Measurements from ENCODE around the gene LRWD1. TPM values are rescaled to one million over a fixed set of nuclear protein-coding genes. Genes with fewer than 3 reads are reported as not detected.

The LRWD1 gene
- total RNA-seq, 2 donors from 2014 or later = 30.9 to 43.5 TPM

DNA sequence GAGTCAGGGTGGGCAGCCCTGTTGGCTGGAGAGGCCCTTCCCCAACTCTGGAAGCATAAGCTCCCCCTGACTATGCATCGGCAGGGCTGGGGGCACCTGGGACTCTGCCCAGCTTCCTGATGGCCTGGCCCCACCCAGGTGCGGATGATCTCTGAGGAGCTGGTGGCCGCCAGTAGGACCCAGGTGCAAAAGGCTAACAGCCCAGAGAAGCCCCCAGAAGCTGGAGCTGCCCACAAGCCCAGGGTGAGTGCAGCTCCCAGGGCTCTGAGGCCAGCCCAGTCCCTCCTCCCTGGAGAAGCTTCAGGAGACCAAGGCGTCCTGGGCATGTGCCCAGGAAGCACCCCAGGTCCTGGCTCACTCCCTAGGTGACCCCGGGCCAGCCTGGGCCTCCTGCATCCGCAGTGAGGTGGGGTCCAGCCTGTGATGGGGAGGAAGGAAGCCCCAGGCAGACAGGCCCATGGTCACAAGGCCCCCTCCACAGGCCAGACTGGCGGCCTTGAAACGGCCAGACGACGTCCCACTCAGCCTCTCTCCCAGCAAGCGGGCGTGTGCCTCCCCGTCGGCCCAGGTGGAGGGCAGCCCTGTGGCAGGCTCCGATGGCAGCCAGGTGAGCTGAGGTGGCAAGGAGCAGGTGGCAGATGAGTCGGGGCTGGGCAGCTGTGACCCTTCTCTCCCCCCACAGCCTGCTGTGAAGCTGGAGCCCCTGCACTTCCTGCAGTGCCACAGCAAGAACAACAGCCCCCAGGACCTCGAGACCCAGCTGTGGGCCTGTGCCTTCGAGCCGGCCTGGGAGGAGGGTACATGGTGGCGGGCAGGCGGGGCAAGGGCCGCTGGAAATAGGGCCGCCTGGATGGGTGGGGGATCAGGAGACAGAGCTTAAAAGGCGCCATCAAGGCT is 3.0 kb downstream of the LRWD1 start:
- H3K4me1 ChIP-seq (ENCODE audit: control insufficient read depth, insufficient read depth, low read length) = no peaks in the 10 kb centered on the region
- H3K9ac ChIP-seq (ENCODE audit: extremely low read depth, low read length, poor library complexity, severe bottlenecking) = no peak overlapping the region
- H3K27ac ChIP-seq (ENCODE audit: low read depth, low read length) = no peak overlapping the region
- Mint-ChIP-seq H3K9me3 (no peaks in the 10 kb centered on the region), H3K36me3 (ENCODE audit: low read depth) (peaks cover 19% of the 10 kb centered on the region), H3K4me3 (no peak overlapping the region), H3K27me3 (ENCODE audit: insufficient read depth) (no peaks in the 10 kb centered on the region), H3K27ac (no peak overlapping the region), H3K4me1 (peaks cover 7% of the 10 kb centered on the region)
- no peak overlapping the region for H3K4me3 ChIP-seq (ENCODE audit: low read length)
- no peak for TF ChIP-seq CTCF (conservative IDR thresholded peaks at IDR 0.05)
- DNase-seq = peak; percentile 40
- no peaks in the 10 kb centered on the region for H3K9me3 ChIP-seq (ENCODE audit: control insufficient read depth, low read length)
- H3K36me3 ChIP-seq (ENCODE audit: control insufficient read depth, insufficient read depth, low read length) = peaks cover 12% of the 10 kb centered on the region
- 92 to 96% methylated on average over 12 to 24 of the region's 24 CpGs for WGBS, 2 experiments (ENCODE audit: insufficient coverage in 1 of 2, insufficient read length in 1 of 2)
- no peaks in the 10 kb centered on the region for H3K27me3 ChIP-seq (ENCODE audit: control insufficient read depth, insufficient read depth, low read length, poor library complexity, severe bottlenecking)

- Histone ChIP-seq H3K4me1 (ENCODE audit: control insufficient read depth, insufficient read depth, low read length) (no peaks in the 10 kb centered on the region), H3K4me3 (ENCODE audit: low read length) (no peak overlapping the region), H3K27me3 (ENCODE audit: control insufficient read depth, insufficient read depth, low read length, poor library complexity, severe bottlenecking) (no peaks in the 10 kb centered on the region), H3K9me3 (ENCODE audit: control insufficient read depth, low read length) (no peaks in the 10 kb centered on the region), H3K36me3 (ENCODE audit: control insufficient read depth, insufficient read depth, low read length) (peaks cover 15% of the 10 kb centered on the region), H3K9ac (ENCODE audit: extremely low read depth, low read length, poor library complexity, severe bottlenecking) (no peak overlapping the region), H3K27ac (ENCODE audit: low read depth, low read length) (no peak overlapping the region)
- DNase-seq = peak; percentile 40
- Mint-ChIP-seq H3K9me3 (no peaks in the 10 kb centered on the region), H3K27me3 (ENCODE audit: insufficient read depth) (no peaks in the 10 kb centered on the region), H3K4me3 (no peak overlapping the region), H3K36me3 (ENCODE audit: low read depth) (peaks cover 19% of the 10 kb centered on the region), H3K27ac (no peak overlapping the region), H3K4me1 (peaks cover 5% of the 10 kb centered on the region)
- TF ChIP-seq CTCF (conservative IDR thresholded peaks at IDR 0.05) = no peak
- 93 to 97% methylated on average over 27 to 40 of the region's 40 CpGs for WGBS, 2 experiments (ENCODE audit: insufficient coverage in 1 of 2, insufficient read length in 1 of 2)
Measured at GRCh38 chr7:102468478-102469350, 3.9 kb downstream of the LRWD1 start.

GRCh38 chr7:102469351-102469971 is 4.7 kb downstream of the LRWD1 start:
- no peak overlapping the region for H3K4me3 ChIP-seq (ENCODE audit: low read length)
- H3K9ac ChIP-seq (ENCODE audit: extremely low read depth, low read length, poor library complexity, severe bottlenecking) = no peak overlapping the region
- TF ChIP-seq CTCF (conservative IDR thresholded peaks at IDR 0.05) = no peak
- H3K27me3 ChIP-seq (ENCODE audit: control insufficient read depth, insufficient read depth, low read length, poor library complexity, severe bottlenecking) = no peaks in the 10 kb centered on the region
- H3K4me1 ChIP-seq (ENCODE audit: control insufficient read depth, insufficient read depth, low read length) = no peaks in the 10 kb centered on the region
- no peak overlapping the region for H3K27ac ChIP-seq (ENCODE audit: low read depth, low read length)
- peaks cover 15% of the 10 kb centered on the region for H3K36me3 ChIP-seq (ENCODE audit: control insufficient read depth, insufficient read depth, low read length)
- no peak overlapping the region for H3K27ac Mint-ChIP-seq
- 92 to 94% methylated on average over 8 to 24 of the region's 24 CpGs for WGBS, 2 experiments (ENCODE audit: insufficient coverage in 1 of 2, insufficient read length in 1 of 2)
- peaks cover 19% of the 10 kb centered on the region for H3K36me3 Mint-ChIP-seq (ENCODE audit: low read depth)
- DNase-seq = no peak
- H3K9me3 Mint-ChIP-seq = no peaks in the 10 kb centered on the region
- H3K4me1 Mint-ChIP-seq = no peaks in the 10 kb centered on the region
- H3K9me3 ChIP-seq (ENCODE audit: control insufficient read depth, low read length) = no peaks in the 10 kb centered on the region
- H3K4me3 Mint-ChIP-seq = no peak overlapping the region
- no peaks in the 10 kb centered on the region for H3K27me3 Mint-ChIP-seq (ENCODE audit: insufficient read depth)

Data from endodermal cell (in vitro differentiated cells).